Thyroid gland (tissue), 4 donors: ENCODE results near the gene CFAP69. TPM values are rescaled to one million over a fixed set of nuclear protein-coding genes. Genes with fewer than 3 reads are reported as not detected.

Experiments used
- DNase-seq, 2 donors: peaks; one replicate each; pipeline ENCODE4 v3.0.0-alpha.2; 2019
- H3K27ac ChIP-seq, 3 donors: fragments of 200-600 bp; sonication (generic); 1 replicate in 2 of 3; 2 replicates in 1 of 3; pipeline ENCODE4 v1.5.1; 2016 to 2019; ENCODE audit warnings: mild to moderate bottlenecking in 1 of 3, moderate library complexity in 1 of 3
- H3K27me3 ChIP-seq: fragments of 200-600 bp; sonication (generic); one replicate; pipeline ENCODE4 v1.5.1; 2019
- H3K36me3 ChIP-seq, 2 donors: fragments of 200-600 bp; sonication (generic); one replicate each; pipeline ENCODE4 v1.5.1; 2016 to 2019
- H3K4me1 ChIP-seq, 2 donors: fragments of 200-600 bp; sonication (generic); one replicate each; pipeline ENCODE4 v1.5.1; 2017 to 2019
- H3K4me3 ChIP-seq, 3 donors: fragments of 200-600 bp; sonication (generic); replicated peaks in 1 of 3; 1 replicate in 2 of 3; 2 replicates in 1 of 3; pipeline ENCODE4 v1.5.1; 2016; ENCODE audit warnings: mild to moderate bottlenecking in 1 of 3
- H3K9me3 ChIP-seq: fragments of 200-600 bp; sonication (generic); one replicate; pipeline ENCODE4 v1.5.1; 2017
- POLR2A ChIP-seq, 2 donors: fragments of 450-650 bp; IDR thresholded peaks; one replicate each; pipeline ENCODE4 v1.6.1; 2017; ENCODE audit warnings: antibody characterized with exemption in 2 of 2, mild to moderate bottlenecking in 2 of 2, moderate library complexity in 1 of 2
- WGBS, 2 donors: methylation state at CpG; one replicate each; pipeline ENCODE4 v1.1.5; 2017; 5-methylcytosine and 5-hydroxymethylcytosine counted together
- intact Hi-C: fragments of 100-400 bp; cut with DNase I; formaldehyde crosslinking; loops from one replicate; pipeline ENCODE4 v1.15.1; 2023
- total RNA-seq, 4 donors: library from RNA; depleted of rRNA; stranded (reverse); fragments of >200 nt; gene quantifications; one replicate each; pipeline ENCODE4 v1.2.3, GENCODE V29; 2016
- TF ChIP-seq, protein P1 (sequence below), 6 experiments: fragments of 200-600 bp in 3 of 6; fragments of 450-650 bp in 3 of 6; sonication (generic) in 3 of 6; IDR thresholded peaks; one replicate each; pipeline ENCODE4 v1.5.1; 2016 to 2019; ENCODE audit warnings: antibody characterized with exemption in 6 of 6, mild to moderate bottlenecking in 2 of 6, inconsistent platforms in 1 of 6, moderate library complexity in 1 of 6

The CFAP69 gene
- total RNA-seq, 4 donors from 2014 or later = 12.6 to 73.8 (median 32.5) TPM

DNA sequence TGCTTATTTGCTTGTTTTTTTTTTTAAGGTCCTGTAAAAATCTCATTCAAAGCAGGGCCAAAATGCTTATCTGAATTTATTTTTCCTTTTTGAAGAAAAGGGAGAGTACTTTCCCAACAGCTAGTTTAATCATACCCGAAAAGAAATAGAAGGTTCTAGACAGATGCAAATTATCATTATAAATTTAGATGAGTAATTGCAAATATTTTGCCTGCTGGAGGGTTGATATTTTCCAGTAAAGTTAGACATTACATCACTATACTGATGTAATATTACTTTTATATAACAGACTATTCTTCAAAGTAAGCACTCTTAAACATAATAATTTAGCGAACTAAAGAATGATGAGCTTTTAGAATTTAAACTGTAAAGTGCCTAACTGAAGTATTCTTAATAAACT, 14.1 kb upstream of the CFAP69 start:
- 80 to 90% methylated on average over 2 of the region's 2 CpGs for WGBS, 2 donors
- no peaks in the 10 kb centered on the region for H3K4me1 ChIP-seq
- no peak overlapping the region for H3K27ac ChIP-seq
- no peaks in the 10 kb centered on the region for H3K9me3 ChIP-seq
- DNase-seq = no peak
- TF ChIP-seq, protein P1, sequence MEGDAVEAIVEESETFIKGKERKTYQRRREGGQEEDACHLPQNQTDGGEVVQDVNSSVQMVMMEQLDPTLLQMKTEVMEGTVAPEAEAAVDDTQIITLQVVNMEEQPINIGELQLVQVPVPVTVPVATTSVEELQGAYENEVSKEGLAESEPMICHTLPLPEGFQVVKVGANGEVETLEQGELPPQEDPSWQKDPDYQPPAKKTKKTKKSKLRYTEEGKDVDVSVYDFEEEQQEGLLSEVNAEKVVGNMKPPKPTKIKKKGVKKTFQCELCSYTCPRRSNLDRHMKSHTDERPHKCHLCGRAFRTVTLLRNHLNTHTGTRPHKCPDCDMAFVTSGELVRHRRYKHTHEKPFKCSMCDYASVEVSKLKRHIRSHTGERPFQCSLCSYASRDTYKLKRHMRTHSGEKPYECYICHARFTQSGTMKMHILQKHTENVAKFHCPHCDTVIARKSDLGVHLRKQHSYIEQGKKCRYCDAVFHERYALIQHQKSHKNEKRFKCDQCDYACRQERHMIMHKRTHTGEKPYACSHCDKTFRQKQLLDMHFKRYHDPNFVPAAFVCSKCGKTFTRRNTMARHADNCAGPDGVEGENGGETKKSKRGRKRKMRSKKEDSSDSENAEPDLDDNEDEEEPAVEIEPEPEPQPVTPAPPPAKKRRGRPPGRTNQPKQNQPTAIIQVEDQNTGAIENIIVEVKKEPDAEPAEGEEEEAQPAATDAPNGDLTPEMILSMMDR (IDR thresholded peaks at IDR 0.05) = no peak
- TF ChIP-seq POLR2A (IDR thresholded peaks at IDR 0.05) = no peak
- intact Hi-C loops = no loop called here
- H3K36me3 ChIP-seq = no peaks in the 10 kb centered on the region
- no peaks in the 10 kb centered on the region for H3K27me3 ChIP-seq
- H3K4me3 ChIP-seq = no peak overlapping the region

DNA sequence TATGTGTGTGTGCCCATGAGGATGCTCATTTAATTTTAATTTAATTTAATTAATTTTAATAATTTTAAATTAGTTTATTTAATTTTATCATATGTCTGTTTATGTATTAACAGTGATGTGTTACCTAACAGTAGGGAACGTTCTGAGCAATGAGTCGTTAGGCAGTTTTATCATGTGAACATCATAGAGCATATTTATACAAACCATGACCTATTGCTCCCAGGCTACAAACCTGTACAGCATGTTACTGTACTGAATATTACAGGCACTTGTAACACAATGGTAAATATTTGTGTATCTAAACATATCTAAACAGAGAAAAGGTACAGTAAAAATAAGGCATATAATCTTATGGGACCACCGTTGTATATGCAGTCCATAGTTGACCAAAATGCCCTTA, 13.7 kb upstream of the CFAP69 start:
- Histone ChIP-seq H3K27me3 (no peaks in the 10 kb centered on the region), H3K4me1 (no peaks in the 10 kb centered on the region), H3K36me3 (no peaks in the 10 kb centered on the region), H3K9me3 (no peaks in the 10 kb centered on the region), H3K4me3 (no peak overlapping the region), H3K27ac (no peak overlapping the region)
- DNase-seq = no peak
- TF ChIP-seq, protein P1 (IDR thresholded peaks at IDR 0.05) = no peak
- no peak for TF ChIP-seq POLR2A (IDR thresholded peaks at IDR 0.05)
- intact Hi-C loops = no loop called here
- 92 to 95% methylated on average over 3 of the region's 3 CpGs for WGBS, 2 donors

DNA sequence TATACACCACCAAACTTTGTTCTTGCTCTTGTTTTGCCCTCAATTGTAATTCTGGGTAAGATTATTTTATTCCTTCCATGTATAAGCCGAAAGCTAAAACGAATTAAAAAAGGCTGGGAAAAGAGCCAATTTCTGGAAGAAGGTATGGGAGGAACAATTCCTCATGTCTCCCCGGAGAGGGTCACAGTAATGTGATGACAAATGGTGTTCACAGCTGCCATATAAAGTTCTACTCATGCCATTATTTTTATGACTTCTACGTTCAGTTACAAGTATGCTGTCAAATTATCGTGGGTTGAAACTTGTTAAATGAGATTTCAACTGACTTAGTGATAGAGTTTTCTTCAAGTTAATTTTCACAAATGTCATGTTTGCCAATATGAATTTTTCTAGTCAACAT, 12.5 kb upstream of the CFAP69 start:
- no peak overlapping the region for H3K27ac ChIP-seq
- intact Hi-C loops = no loop called here
- H3K27me3 ChIP-seq = no peaks in the 10 kb centered on the region
- DNase-seq = no peak
- no peaks in the 10 kb centered on the region for H3K36me3 ChIP-seq
- TF ChIP-seq, protein P1 (IDR thresholded peaks at IDR 0.05) = no peak
- TF ChIP-seq POLR2A (IDR thresholded peaks at IDR 0.05) = no peak
- no peaks in the 10 kb centered on the region for H3K9me3 ChIP-seq
- no peak overlapping the region for H3K4me3 ChIP-seq
- WGBS, 2 donors = 60 to 80% methylated on average over 5 of the region's 5 CpGs
- H3K4me1 ChIP-seq = no peaks in the 10 kb centered on the region

DNA sequence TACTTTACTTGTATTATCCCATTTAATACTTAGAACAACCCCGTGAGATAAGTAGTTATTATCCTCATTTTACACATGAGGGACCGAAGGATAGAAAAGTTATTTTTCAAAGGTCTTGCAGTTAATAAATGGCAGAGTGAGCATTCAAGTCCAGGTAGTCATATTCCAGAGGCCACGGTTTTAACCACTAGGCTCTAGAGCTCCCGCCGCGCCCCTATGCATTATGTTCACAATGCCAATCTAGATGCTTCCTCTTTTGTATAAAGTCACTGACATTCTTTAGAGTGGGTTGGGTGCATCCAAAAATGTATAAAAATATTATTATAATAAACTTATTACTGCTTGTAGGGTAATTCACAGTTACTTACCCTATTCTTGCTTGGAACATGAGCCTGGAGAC, 11.4 kb upstream of the CFAP69 start:
- Histone ChIP-seq H3K9me3 (no peaks in the 10 kb centered on the region), H3K27me3 (no peaks in the 10 kb centered on the region), H3K4me3 (no peak overlapping the region), H3K27ac (no peak overlapping the region), H3K36me3 (no peaks in the 10 kb centered on the region), H3K4me1 (no peaks in the 10 kb centered on the region)
- DNase-seq = no peak
- WGBS, 2 donors = 95 to 99% methylated on average over 6 of the region's 6 CpGs
- no peak for TF ChIP-seq POLR2A (IDR thresholded peaks at IDR 0.05)
- TF ChIP-seq, protein P1 (IDR thresholded peaks at IDR 0.05) = no peak
- intact Hi-C loops = no loop called here

DNA sequence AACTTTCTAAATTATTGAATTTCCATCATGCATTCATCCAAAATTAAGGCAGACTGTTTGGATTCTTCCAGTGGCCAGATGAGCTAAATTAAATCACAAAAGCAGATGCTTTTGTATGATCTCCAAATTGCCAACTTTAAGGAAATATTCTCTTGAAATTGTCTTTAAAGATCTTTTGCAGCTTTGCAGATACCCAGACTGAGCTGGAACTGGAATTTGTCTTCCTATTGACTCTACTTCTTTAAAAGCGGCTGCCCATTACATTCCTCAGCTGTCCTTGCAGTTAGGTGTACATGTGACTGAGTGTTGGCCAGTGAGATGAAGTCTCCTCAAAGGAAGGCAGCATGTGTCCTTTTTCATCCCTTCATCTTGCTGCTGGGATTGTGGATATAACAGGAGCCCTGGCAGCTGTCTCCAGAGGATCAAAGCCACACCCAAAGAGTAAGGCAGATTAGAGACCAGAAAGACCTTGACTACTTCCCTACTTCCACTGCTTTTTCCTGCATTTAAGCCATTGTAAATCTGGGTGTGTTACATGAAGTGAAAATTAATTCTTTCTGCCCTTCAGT, 8.2 kb upstream of the CFAP69 start:
- no peaks in the 10 kb centered on the region for H3K36me3 ChIP-seq
- H3K4me3 ChIP-seq = no peak overlapping the region
- no peak overlapping the region for H3K27ac ChIP-seq
- no peak for DNase-seq
- WGBS, 2 donors = 86 to 94% methylated on average over 1 of the region's 1 CpG
- H3K27me3 ChIP-seq = no peaks in the 10 kb centered on the region
- H3K4me1 ChIP-seq = no peaks in the 10 kb centered on the region
- intact Hi-C loops = no loop called here
- no peaks in the 10 kb centered on the region for H3K9me3 ChIP-seq
- TF ChIP-seq POLR2A (IDR thresholded peaks at IDR 0.05) = no peak
- TF ChIP-seq, protein P1 (IDR thresholded peaks at IDR 0.05) = no peak
